Activated gamma-delta T cell (primary cell): ENCODE results near the gene NOP9.

Source experiments
- DNase-seq: peaks from one replicate; lab custom pipeline; 2025; lab: John Stamatoyannopoulos, UW

NOP9 gene

DNA sequence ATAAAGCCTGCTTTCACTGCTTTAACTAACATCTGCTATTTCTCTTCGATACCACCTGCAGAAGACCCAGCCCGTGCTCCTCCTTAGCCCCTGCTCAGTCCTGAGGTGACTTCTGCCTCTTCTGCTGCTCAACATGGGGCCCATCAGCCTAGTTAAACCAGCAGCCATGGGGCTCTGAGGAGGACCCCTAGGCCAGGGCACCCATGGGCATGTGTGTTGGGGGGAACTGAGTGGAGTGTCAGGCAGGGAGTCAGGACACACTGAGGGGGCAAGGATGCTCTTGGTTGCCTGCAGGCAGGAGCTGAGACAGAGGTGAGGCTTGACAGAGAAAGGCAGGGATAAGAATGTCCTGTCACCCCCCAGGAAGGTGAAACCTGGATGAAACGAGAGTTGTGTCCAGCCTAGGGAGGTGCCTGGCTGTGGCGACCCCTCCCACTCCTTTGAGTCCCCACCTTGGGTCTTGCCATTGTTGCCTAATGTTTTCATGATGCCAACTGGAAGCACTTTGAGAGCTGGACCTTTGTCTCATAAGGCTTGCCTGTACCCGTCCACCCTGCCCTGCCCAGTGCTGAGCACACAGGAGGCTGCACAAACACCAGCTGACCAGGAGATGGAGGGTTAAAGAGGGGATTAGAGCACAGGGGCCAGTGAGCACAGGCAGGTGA, 15.7 kb upstream of the NOP9 start:
- no peak for DNase-seq

GRCh38 chr14:24284501-24285035, 15.1 kb upstream of the NOP9 start:
- no peak for DNase-seq

GRCh38 chr14:24285351-24285750, 14.3 kb upstream of the NOP9 start:
- DNase-seq = no peak

DNA sequence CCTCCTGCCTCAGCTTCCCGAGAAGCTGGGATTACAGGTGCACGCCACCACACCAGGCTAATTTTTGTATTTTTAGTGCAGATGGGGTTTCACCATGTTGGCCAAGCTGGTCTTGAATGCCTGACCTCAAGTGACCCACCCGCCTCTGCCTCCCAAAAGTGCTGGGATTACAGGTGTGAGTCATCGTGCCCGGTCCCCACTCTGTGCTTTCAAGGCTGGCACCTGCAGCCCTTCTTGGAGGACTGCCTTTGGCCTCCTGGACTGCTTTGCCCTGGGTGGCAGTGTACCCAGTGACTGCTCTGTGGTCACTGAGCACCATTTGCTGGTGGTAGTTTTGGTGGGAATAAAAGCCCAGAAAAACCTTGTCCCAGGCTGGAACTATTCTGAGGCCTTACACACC, 12.7 kb upstream of the NOP9 start:
- DNase-seq = no peak

DNA sequence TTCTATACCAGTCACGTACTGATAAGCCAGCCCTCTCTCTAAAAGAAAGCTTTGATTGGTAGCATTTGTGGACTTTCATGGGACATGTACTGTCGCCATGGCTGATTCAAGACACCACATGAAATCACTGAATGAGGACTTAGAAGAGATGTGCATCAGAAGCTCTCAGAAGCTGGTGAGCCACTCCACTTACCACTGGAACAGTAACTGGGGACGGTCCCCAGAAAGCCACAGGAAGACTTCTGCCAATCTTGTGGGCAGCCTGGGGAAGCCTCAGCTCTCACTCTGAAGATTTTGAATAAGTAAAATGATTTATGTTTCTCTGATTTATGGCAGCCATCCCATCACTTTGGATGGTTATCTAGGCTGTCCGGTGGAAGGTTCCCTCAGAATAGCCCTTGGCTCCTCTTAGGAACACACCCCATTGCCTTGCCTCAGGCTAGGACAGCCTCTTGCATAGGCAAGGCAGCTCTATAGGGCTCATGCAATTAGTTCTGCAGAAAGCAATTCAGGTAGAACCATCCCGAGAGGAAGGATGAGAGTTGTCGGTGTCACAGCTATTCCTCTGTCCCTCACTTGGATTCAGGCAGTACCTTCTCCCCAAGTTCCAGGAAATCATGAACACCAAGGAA, 9.9 kb upstream of the NOP9 start:
- no peak for DNase-seq

DNA sequence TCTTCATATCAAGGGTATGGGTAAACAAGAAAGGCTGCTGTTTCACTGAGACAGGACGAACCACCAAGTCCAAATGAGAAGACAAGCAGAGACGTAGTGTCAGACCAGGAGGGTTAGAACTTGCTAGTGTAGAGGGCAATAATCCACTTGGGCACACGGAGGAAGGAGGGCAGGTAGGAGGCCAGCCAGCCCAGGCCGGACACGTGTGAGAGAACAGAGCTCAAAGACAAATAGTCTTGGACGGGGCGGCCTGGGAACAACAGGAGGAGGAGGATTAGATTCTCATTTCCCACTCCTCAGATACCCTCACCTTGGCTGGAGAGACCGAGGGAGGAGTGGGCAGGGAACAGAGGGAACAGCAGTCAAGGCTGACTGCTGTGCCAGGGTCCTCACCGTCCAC, 8.9 kb upstream of the NOP9 start:
- DNase-seq = no peak

DNA sequence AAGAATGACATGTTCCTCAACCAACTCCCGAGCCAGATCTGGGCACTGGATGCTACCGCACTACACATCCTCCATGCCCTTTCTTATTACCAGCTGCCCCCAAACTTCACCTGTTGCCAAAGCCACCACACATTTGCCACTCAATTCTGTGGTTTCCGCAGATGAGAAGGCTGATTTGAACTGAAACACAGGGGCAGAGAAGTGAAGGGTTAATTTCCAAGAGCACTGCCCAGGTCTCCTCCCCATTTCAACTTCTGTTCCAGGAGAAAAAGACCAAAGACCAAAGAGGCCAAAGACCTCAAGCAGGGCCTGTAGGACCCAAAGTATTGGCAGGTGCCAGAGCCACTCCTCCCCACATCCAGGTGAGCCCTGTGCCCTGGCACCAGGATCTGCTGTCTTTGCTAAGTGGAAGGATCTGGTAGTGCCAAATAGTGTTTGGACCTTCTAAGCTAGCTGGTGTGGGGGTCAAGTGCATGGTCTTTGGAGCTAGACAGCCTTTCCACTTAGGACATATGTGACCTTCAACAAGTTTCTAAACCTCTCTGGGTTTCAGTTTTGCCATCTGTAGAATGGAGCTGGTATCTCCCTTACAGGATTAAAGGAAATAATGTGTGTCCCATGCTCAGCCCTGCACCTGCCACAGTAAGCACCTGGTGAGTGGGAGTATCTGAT, 8.1 kb upstream of the NOP9 start:
- DNase-seq = no peak

DNA sequence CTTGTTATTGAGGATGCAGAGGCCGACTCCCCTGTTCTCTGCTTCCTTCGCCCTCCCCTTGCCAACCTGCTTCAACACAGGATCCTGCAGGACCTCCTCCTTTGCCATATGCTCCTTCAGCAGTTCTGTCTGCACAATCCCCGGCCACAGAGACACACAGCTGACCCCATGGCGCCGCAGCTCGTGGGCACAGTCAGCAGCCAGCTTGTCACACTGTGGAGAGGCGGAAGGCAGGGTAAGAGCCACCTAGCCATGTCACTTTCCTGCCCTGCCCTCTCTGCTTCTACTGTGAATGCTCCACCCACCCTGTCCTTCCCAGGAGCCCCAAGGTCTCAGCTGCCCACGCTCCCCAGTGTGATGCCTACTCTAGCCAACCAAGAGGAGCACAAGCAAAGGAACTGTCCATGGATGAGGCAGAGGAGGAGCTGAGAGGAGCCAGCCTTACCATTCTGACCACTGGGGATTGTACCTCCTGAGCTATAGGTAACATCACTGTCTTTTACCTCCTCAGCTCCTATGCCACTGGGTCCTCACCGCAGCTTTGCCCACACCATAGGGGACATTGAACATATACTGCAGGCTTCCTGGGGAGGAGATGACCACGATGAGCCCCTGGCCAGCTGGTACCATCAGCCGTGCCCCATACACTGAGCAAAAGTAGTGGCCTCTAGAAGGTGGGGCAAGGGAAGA, 7.4 kb upstream of the NOP9 start:
- DNase-seq = no peak

DNA sequence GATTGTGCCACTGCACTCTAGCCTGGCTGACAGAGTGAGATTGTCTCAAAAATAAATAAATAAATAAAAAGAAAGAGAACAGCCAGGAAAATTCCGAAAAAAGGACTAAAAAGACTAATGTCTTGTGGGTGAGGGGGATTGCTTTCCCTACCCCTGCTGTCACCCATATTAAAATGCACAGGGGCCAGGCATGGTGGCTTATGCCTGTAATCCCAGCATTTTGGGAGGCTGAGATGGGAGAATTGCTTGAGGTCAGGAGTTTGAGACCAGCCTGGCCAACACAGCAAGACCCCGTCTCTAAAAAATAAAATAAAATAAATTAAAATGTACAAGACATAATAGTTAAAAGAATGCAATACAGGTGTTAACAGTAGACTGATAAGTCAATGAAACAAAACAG, 6.1 kb upstream of the NOP9 start:
- no peak for DNase-seq

DNA sequence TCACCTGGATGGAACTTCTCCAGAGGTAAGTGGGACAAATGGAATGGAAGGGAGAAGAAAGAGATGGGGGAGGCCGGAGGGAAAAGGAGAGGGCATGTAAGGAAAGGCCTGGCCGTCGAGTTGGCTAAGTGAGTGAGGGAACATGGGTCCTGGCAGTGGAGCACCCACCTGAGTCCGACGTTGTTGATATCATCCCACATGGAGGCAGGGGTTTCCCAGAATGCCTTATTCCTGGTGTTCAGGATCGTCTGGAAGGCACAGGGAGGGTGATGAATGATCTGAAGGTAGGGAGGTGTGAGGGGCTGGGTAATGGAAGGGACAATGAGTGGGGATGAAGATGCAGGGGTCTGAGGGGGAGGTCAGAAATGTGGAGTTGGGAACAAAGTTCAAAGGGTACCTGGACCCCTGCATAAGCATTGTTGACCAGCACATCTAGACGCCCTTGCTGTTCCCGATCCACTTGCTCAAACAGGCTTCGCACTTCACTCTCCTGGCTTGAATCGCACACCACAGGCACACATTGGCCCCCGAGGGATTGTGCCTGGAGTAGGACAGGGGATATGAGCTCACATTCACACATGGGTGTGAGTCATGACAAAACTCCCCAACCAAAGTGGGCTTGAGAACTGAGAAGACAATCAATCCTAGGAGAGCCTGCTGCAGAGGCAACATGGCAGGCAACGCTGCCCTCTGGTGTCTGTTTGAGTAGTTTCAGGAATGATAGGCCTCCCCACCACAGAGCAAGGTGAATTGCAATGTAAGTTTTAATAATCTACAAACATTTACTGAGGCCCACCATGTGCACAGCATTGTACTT, 3.1 kb upstream of the NOP9 start:
- no peak for DNase-seq

DNA sequence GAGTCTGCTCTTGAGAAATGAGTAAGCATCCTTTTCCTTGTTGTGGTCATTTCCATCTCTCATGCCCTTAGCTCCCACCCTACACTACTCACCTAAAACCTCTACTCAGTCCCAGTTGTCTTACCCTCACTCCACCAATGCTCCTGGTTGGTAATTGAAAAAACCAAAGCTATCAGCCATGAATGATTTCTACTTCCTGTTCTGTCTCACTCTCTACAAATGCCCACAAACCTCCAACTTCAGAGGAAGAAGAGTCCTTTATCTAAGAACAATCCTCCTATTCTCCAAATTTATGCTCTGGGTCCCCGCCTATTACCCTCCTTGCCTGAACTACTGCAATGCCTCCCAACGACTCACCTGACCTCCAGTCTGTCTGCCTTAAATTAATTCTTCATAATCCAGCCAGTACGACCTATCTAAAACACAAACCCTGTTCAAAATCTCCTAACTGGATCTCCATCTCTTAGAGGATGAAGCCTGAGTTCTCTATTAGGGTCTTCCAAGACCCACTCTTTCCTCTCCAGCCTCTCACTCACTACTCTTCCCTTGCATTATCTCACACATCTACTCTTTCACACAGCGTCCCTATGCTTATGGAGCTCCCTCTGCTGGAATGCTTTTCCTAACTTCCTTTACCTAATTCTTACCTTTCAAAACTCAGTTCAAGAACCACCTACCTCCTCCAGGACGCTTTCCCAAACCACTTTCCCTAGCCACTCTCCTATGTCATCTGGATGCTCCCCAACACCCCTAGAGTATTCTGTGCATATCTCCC, 2.3 kb upstream of the NOP9 start:
- no peak for DNase-seq

DNA sequence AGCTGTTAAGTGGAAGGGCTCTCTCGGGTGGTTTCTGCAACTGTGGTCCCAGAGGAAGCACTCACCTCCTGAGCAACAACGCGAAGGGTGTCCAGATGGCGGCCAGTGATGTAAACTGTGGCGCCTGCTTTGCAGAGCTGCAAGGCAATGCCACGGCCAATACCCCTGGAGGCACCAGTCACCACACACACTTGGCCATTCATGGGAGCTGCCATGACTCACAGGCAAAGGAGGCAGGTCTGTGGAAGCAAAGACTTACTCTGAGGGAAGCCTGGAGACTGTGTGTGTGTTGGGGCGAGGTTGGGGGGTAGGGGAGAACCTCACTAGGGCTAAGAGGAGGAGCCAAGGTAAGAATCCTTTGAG, 777 bp upstream of the NOP9 start:
- no peak for DNase-seq

DNA sequence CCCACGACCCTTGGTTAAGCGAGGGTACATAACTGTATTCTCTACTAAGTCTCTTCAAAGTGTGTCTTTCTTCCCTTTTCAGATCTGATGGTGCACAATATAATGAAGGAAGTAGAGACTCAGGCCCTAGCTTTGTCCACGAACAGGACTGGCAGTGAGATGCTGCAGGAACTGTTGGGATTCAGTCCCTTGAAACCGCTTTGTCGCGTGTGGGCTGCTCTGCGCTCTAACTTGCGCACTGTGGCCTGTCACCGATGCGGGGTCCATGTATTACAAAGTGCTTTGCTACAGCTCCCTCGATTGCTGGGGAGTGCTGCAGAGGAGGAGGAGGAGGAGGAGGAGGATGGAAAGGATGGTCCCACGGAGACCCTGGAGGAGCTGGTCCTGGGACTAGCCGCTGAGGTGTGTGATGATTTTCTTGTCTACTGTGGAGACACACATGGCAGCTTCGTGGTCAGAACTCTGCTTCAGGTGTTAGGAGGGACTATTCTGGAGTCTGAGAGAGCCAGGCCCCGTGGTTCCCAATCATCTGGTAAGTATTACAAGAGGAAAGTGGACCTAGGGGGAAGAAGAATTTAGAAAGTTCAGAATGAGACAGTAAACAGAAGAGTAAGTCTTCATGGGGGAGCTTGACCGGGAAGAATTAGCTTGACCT, 803 bp downstream of the NOP9 start:
- no peak for DNase-seq

DNA sequence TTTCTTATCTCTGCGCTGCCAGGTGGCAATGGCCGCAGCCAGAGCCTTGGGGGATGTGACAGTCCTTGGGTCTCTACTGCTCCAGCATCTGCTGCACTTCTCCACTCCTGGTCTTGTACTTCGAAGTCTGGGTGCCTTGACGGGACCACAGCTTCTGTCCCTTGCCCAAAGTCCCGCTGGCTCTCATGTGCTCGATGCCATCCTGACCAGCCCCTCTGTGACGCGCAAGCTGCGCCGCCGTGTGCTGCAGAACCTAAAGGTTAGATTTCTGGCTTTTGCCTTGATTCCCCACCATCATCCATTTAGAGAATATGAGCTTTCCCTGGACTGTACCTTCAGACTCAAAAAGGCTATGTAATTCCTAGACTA, 4.4 kb downstream of the NOP9 start:
- no peak for DNase-seq

DNA sequence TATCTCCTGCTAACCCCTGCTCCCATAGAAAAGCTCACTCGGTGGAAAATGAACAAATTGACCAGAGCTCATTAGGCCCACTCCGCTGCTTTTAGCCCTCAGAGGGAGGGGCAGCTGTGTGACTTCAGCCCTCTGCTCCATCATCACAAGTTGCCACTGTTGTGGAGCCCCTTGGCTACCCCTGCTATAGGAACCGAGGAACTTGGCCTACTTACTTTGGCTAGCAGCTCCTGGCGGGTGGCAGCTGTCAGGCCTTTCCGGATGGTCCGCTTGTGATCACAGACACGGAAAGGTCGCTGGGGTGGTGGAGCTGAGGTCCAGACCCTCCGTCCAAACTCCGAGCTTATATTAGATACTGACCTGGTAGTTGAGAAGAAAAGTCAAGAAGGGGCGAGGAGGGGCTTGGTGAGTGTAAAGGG, 7.5 kb downstream of the NOP9 start:
- no peak for DNase-seq

DNA sequence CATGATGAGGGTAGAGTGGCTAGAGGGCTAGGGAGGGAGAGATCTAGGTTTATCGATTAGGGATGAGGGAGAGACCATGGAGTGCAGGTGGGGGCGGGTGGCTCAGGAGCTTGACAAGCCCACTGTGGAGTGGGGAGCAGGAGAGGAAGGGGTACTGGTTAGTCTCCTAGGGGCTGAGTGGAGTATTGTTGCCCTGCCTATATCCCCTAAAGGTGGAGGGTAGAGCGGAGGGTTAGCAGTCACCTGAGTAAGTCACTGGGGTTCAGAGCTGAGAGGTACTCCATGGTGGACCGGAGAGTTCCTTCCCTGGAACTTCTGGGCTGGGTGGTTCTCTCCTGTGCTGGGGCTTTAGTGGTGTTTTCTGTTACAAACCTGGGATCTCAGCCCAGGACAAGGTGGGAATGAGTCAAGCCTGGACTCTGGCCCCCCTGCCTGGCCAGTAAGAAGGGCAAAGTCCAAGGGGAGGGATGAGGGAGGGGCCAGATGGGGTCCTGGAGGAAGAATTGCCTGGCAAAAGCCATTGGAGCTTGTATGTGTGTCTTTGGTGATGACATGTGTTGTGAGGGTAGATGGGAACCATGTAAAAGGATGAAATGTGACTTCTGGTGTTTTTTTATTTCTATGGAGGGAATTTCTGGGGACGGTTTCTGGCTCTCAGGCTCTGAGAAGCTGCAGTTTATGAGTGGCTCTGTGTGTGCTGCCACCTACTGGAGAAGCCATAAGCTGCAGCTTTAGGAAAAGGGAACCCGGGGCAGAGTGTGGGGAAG, 8.1 kb downstream of the NOP9 start, which contains the start of gene CIDEB:
TSS of gene CIDEB (minus strand) at position 403 of the 767 bp plus-strand sequence. CDS start at position 284, 119 bp downstream.
- no peak for DNase-seq

DNA sequence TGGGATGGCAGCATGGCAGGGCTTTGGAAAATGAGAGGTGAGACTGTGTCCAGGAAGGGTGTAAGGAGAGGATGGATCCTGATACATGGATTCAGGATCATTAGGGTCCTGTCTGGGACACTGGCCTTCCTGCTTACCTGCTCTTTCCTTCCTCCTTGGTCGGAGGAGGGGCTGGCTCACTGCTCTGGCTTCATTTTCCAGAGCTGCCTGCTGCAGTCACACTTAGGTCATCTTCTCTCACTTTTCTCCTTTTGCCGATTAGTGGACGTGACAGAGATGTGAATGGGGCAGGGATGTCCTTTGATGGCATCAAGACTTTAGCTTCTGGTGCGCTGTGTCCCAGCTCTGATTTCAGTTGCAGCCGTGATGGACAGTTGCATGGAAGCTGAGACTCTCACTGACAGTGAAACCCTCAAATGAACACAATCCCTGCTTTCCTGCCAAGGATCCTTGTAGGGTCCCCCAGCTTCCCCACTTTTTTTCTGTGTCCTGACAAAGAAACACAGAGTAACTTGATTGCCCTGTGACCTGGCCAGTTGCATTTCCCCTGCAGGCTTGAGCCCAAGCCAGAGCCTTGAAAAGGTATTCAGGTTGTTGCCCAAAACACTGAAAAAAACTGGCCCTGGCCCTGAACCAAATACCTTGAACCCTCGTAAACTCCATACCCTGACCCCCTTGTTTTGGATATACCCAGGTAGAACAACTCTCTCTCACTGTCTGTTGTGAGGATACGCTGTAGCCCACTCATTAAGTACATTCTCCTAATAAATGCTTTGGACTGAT, 8.9 kb downstream of the NOP9 start:
- no peak for DNase-seq

GRCh38 chr14:24309538-24310264, 10.1 kb downstream of the NOP9 start, which contains the start of gene LTB4R2:
Gene LTB4R2 (plus strand): TSS chr14:24310140. CDS start chr14:24310665, 525 bp downstream.
- DNase-seq = no peak
